ENCODE data around the gene MAPKAPK5.
"Not testable (repeated sequence)": the region's sequence is repeated elsewhere in the genome, so short reads cannot be mapped to it uniquely, and the experiment has no call there.

MAPKAPK5 gene, protein sequence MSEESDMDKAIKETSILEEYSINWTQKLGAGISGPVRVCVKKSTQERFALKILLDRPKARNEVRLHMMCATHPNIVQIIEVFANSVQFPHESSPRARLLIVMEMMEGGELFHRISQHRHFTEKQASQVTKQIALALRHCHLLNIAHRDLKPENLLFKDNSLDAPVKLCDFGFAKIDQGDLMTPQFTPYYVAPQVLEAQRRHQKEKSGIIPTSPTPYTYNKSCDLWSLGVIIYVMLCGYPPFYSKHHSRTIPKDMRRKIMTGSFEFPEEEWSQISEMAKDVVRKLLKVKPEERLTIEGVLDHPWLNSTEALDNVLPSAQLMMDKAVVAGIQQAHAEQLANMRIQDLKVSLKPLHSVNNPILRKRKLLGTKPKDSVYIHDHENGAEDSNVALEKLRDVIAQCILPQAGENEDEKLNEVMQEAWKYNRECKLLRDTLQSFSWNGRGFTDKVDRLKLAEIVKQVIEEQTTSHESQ

DNA sequence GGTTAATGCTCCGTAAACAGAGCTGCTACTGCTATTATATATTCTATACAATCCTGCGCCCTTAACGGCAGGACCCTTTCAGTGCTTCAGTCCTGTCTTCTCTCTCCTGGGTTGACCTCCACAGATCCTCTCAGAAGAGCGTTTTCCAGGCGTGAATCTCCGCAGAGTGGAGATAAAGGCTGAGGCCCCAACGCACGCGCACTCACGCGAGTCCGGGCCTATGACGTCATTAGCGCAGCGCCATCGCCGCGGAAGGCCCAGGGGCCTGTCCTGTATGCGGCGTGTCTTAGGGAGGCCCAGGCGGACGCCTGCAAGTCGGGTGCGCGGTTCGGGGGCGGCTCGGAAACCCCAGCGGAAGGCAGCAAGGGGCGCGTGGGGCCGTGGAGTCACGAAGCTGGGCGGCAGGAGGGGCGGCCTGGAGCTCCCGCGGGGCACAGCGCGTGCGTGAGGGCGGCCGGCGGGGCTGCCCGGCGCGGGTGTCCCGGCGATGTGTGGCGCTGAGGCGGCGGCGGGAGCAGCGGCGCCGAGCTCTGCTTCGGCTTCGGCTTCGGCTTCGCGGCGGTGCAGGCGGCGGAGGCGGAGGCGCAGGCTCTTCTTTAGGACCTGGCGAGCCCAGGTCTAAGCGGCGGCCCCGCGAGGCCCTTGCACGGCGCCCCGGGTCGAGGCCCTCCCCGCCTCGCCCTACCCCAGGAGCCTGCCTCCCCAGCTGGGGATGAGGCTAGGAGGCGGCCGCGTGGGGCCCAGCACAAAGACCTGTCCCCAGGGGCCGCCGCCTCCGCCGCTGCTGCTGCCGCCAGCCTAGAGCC is at the start of gene MAPKAPK5:
Gene MAPKAPK5 (plus strand): TSS at position 479 of the 806 bp plus-strand sequence. CDS start 506 bp downstream, outside the sequence.
- DNase-seq = peak; percentile 96

DNA sequence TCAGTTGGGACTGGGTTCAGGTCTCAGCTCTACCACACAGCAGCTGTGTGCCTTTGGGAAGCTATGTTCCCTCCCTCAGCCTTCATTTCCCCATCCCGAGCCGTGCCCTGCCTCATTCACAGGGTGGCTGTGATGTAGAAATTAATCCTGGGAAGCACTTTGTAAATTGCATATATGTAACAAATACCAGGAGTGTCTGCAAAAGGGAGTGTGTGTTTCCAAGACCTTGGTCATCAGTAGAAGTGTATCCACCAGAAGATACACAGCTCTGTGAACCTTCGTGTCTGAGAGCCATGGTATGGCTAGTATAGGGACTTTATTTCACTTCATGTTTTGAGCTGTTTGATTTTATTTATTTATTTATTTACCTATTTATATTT is 49.2 kb upstream of the MAPKAPK5 start:
- DNase-seq = no peak

DNA sequence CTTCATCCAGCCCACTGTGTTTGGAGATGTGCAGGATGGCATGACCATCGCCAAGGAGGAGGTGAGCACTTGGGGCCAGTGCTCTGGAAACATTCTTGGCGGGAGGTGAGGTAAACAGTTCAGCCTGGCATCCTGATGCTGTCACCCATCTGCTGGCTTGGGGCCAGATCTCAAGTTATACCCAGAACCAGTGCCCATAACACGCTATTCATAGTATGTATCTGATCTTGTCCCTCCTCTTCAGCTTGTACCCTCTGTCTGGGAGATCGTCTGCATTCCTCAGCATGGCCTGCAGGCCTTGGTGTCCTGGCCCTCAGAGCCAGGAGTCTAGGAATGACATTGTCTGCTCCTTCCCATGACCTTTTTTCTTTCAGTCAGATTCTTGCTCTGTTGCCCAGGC is 43.8 kb upstream of the MAPKAPK5 start:
- DNase-seq = no peak

DNA sequence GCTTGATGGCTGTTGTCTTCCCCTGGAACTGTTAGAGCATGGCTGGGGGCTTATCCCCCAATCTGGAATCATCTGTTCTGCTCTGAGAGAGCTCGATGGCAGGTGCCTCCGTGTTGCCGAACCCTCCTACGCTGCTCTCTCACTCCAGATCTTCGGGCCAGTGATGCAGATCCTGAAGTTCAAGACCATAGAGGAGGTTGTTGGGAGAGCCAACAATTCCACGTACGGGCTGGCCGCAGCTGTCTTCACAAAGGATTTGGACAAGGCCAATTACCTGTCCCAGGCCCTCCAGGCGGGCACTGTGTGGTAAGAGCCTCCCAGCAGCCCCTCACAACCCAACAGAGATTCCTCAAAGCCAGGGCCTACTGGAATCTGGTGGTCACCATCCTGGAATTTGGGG is 42.3 kb upstream of the MAPKAPK5 start:
- no peak for DNase-seq

DNA sequence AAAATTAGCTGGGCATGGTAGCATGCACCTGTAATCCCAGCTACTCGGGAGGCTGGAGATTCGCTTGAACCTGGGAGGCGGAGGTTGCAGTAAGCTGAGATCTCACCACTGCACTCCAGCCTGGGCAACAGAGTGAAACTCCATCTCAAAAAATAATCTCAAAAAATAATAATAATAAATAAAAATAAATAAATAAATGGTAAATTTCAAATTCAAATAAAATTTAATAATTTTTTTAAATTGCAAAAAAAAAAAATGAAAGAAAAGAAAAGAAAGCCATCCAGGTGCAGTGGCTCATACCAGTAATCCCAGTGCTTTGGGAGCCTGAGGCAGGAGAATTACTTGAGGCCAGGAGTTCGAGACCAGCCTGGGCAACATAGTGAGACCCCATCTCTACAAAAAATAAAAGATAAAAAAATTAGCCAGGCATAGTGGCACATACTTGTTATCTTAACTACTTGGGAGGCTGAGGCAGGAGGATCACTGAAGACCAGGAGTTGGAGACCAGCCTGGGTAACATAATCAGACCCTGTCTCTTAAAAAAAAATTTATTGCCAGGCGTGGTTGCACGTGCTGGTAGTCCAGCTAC is 38.9 kb upstream of the MAPKAPK5 start:
- DNase-seq = no peak

DNA sequence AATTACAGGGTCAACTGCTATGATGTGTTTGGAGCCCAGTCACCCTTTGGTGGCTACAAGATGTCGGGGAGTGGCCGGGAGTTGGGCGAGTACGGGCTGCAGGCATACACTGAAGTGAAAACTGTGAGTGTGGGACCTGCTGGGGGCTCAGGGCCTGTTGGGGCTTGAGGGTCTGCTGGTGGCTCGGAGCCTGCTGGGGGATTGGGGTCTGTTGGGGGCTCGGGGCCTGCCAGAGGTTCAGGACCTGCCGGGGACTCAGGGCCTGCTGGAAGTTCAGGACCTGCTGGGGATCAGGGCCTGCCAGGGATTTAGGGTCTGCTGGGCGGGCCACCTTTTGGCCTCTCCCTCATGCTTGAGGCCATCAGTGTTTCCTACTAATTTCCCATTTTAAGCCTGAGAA is 38.2 kb upstream of the MAPKAPK5 start:
- no peak for DNase-seq

DNA sequence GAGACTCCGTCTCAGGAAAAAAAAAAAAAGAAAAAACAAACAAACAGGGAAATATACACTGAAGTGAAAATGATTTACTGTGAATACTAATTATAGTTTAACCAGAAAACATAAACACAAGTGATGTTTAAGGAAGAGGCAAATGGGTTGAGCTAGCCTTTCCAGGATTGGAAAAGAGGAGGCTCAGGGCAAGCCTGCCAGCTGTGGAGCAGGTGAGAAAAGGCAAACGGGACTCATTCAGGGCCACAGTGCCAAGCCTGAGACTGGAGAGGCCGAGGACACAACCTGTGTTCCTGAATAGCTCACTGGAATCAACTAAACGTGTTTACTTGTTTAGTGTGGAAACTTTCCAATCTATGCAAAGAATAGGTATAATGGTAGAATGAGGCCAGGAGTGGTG is 35.7 kb upstream of the MAPKAPK5 start:
- no peak for DNase-seq

DNA sequence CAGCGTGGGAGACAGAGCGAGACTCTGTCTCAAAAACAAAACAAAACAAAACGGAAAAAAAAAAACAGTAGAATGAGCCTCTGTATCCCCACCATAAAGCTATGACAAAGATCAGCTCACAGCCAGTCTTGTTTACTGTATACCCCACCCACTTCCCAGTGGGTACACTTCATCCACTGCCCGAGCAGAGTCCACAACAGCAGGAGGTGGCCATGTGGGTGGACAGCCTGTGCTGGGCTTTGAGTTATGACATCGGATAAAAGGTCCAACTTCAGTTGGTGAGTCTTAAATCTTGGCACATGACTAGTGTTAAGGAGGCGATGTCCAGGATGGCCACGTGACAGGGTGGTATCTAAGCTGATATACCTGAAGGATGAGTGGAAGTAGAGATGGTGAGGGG is 34.8 kb upstream of the MAPKAPK5 start:
- no peak for DNase-seq

DNA sequence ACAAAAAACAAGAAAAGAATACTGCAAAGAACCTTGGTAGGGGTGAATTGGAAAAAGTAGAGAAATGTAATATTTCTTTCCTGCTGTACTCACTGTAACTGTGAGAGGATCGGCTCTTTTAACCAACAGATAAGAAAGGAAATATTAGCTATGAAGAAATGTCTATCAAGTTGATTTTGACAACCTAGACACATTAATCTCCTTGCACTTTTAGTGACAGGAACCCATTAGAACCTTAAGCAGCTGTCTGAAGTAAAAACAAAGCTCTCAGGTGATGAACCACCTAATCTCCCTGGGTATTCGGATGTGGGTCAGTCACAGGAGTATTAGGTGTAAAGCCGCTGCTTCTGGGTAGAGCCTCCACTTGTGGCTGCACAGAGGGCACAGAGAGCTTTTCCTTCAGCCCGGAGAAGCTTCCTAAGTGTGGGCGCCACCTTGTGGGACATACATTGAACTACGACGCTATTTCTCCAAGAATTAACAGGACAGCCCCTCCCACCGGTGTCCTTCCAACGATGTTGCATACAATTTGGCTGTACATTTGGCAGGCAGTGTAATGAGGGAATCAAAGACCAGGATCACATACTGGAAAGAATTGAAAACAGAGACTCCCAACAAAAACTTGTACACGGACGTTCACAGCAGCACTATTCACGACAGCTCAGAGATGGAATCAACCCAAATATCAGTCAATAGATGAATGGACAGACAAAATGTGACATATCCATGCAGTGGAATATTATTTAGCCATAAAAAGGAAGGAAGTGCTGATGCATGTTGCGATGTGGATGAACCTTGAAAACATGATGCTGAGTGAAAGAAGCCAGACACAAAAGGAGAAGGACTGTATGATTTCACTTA is 28.9 kb upstream of the MAPKAPK5 start:
- DNase-seq = peak; percentile 83

DNA sequence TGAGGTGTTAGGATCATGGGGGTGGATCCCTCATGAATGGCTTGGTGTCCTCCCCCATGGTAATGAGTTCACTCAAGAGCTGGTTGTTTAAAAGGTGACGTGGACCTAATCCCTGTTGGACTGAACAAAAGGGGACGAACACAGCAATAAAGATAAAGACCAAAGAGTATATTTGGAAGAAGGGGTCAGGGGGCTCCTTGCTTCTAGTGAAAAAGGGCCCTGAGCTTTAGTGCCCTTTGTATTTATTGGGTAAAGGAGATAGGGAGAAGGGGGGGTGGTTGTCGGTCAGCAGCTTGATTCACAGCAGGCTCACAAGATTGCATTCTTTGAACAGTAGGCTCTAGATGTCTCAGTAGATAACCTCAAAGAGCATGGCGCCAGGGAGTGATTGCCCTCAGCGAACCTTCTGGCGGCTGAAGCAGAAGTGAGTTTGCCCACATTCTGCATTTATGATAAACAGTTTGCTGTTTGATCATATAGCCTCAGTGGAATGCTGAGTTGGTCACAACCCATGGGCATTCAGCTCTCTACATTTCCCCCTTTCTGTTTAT is 25.9 kb upstream of the MAPKAPK5 start:
- no peak for DNase-seq

DNA sequence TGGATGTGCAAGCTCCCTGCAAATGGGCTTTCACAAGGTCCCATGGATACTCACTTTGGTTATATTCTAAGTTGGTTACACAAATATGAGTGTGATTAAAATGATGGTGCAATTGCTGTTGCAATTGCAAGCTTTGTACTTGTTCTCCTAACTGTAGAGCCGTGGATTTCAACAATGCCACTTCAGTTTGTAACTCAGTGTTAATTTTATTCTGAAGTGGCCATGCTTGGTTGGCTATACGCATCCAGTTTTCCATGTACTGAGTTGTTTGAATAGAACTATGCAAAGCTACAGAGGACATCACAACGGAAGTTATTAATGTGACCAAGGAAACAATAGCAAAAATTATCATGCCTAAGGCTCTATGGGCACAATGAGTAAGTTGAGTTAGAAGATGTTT is 25.1 kb upstream of the MAPKAPK5 start:
- not testable (repeated sequence) for DNase-seq

DNA sequence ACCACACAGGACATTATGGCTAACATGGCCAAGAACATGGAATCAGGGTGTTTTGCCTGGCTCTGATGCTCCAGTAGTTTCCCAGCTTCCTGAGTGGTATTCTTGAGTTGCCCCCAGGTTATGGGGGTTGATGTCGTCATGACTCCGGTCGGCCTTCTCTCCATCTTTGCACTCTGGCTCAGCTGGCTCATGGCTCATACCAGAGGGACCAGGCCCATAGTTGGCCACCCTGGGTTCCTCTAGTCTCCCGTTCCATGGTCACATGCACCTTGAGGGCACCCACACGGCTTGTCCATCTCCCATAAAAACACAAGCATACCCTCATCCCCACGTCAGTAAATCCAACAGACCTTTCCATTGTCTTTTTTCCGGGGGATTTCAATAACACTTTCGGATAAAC is 23.7 kb upstream of the MAPKAPK5 start:
- no peak for DNase-seq

DNA sequence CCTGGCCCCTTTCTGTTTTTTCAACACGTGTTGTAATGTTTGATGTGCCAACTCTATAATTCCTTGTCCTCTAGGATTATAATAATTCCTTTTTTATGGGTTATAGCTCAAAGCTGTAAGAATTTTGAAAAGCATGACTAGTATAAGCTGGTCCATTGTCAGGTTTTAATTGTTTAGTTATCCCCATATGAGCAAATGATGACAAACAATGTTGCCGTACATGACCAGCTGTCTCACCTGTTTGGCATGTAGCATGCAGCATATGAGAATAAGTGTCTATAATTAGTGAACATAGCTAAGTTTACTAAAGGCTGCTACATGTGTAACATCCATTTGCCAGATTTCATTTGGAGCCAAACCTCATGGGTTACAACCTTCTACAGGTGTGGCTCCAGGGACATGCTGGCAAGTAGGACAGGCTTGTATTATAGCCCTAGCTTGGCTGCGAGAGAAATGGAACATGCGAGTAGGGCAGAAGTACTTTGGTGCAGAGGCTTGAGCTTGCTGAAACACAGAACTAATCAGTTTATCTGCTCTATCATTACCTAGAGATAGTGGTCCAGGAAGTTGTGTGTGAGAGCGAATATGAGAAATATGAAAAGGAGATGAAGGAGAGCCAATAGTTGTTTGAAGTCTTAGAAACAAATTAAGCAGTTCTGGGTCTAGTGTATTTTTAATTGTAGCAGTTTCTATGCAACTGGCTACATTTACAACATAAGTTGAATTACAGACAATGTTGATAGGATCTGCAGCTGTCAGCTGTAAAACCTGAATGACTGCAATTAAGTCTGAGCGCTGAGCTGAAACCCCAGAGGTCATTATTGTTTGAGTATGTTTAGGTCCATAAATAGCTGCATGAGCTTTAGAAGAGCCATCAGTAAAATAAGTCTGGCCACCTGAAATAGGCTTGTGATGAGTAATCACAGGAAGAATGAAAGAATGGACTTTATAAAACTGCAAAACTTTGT is 22.6 kb upstream of the MAPKAPK5 start:
- no peak for DNase-seq

DNA sequence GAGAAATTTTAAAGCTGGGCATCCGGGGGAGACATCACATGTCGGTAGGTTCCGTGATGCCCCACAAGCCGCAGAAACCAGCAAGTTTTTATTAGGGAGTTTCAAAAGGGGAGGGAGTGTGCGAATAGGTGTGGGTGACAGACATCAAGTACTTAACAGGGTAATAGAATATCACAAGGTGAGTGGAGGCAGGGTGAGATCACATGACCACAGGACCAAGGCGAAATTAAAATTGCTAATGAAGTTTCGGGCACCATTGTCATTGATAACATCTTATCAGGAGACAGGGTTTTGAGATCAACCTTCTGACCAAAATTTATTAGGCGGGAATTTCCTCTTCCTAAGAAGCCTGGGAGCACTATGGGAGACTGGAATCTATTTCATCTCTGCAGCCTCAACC is 21.2 kb upstream of the MAPKAPK5 start:
- not testable (repeated sequence) for DNase-seq

DNA sequence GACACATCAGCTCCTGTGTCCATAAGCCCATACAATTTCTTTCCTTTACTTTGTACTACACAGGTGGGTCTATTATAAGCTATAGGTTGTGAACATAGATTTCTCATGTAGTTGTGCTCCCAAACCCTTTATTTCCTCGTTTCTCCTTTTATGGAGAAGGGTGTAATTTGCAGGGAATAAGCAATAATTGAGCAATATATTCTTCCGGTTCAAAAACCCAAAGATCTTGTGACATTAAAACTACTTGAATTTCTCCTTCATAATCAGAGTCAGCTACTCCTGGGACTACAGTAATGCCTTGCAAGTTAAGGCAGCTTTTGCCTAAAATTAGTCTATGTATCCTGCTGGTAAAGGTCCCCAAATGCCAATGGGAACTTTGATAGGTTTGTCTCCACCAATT is 19.1 kb upstream of the MAPKAPK5 start:
- DNase-seq = no peak

DNA sequence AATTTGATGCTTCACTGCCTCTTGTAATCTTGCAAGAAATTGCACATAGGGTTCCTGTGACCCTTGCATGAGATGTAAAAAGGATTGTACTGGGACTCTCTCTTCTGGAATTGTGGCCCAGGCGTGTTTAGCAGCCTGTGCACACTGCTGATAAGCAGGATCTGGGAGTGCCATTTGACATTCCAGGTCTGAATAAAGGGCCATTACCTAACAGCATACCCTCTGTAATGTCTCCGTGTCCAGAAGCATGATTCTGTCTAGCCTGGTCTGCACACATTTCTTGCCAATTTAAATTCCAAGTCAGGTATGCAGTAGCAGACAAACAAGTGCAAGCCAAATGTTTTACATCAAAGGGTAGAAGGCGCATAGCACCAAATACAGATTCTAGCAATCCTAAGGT is 18.1 kb upstream of the MAPKAPK5 start:
- no peak for DNase-seq

DNA sequence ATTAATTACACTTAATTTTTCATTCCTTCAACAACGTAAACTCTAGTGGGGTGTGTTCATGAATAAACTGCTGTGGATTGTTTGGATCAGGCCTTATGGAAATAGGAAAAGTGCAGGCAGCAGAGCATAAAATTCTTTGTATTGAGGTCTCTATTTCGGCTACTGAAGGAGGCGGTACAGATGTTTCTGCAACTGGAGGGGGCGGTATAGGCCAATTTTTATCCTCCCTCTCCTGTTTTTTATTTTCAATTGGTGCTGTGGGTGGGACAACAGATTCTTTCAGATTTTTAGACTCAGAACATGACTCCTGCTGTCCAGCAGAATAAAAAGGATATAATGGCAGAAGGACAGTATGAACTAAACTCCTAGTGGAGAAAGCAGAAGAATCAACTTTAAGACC is 17.7 kb upstream of the MAPKAPK5 start:
- DNase-seq = not testable (repeated sequence)

DNA sequence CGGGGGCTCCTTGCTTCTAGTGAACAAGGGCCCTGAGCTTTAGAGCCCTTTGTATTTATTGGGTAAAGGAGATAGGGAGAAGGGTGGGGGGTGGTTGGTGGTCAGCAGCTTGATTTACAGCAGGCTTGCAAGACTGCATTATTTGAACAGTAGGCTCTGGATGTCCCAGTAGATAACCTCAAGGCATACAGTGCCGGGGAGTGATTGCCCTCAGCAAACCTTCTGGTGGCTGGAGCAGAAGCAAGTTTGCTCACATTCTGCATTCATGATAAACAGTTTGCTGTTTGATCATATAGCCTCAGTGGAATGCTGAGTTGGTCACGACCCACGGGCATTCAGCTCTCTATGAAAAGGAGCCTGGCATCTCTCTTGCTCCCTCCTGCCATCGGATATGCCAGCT is 16.5 kb upstream of the MAPKAPK5 start:
- DNase-seq = no peak

DNA sequence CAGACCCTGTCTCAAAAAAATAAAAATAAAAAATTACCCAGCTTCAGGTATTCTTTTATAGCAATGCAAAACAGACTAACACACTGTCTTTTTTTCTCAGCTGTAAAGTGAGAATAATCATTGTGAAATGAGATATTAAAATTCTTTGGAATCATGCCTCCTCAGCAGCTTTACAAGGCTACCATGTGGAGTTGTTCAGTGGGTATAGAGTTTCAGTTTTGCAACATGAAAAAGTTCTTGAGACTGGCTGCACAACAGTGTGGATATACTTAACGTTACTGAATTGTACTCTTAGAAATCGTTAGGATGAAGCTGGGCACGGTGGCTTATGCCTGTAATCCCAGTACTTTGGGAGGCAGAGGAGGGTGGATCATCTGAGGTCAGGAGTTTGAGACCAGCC is 15.7 kb upstream of the MAPKAPK5 start:
- DNase-seq = no peak

DNA sequence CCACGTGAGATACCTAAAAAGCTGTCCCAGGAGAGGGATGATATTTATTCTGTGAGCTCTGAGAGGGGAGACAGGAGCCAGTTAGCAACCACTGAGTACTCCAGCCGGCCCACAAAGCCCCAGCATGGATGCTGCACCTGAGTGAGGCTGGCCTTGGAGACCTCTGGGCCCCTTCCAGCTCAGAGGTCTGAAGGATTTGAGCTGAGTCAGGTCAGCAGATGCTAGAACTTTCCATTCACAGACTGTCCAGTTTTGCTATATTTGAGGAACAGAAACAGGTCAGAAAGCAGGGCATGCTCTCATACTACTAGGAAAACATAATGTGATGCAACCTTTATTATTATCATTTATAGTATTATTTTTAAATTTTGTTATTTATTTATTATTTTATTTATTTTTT is 15.0 kb upstream of the MAPKAPK5 start:
- DNase-seq = no peak

DNA sequence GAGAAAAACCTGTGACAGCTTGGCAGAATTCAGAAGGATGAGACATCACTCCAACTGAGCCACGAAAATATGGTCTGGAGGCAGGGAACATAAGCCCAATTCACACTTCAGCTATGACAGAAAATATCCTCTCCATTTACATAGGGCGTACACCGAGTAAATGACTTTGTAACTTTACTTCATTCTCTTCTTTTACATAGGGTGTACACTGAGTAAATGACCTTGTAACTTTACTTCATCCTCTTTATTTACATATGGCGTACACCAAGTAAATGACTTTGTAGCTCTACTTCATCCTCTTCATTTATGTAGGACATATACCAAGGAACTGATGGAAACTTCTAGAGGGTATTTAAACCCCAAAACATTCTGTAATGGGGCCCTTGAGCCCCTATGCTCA is 14.1 kb upstream of the MAPKAPK5 start:
- DNase-seq = no peak

Data from right hindlimb (tissue), 1 donor.